Lower leg skin (tissue), 4 donors: ENCODE results near the gene CAMTA1. TPM values are rescaled to one million over a fixed set of nuclear protein-coding genes. Genes with fewer than 3 reads are reported as not detected.
"Not testable (repeated sequence)": the region's sequence is repeated elsewhere in the genome, so short reads cannot be mapped to it uniquely, and the experiment has no call there.

Source experiments
- DNase-seq, 2 donors: peaks; one replicate each; pipeline ENCODE4 v3.0.0-alpha.2; 2019; ENCODE audit warnings: low spot score in 2 of 2
- H3K4me3 ChIP-seq: fragments of 200-600 bp; sonication (generic); 2 replicates; pipeline ENCODE4 v1.5.1; 2017; ENCODE audit warnings: mild to moderate bottlenecking, low read depth; ENCODE audit not compliant: poor library complexity, severe bottlenecking
- POLR2A ChIP-seq, 2 donors: fragments of 450-650 bp; IDR thresholded peaks; one replicate each; pipeline ENCODE4 v1.6.1; 2016 to 2017; ENCODE audit warnings: antibody characterized with exemption in 2 of 2, mild to moderate bottlenecking in 1 of 2, moderate library complexity in 1 of 2
- WGBS, 2 donors: methylation state at CpG; one replicate each; pipeline ENCODE4 v1.1.5; 2018; 5-methylcytosine and 5-hydroxymethylcytosine counted together
- intact Hi-C: fragments of 100-400 bp; cut with DNase I; formaldehyde crosslinking; loops from one replicate; pipeline ENCODE4 v1.15.0; 2023; ENCODE audit warnings: low total_unique reads
- total RNA-seq, 4 donors: library from RNA; depleted of rRNA; stranded (reverse); fragments of >200 nt; gene quantifications; one replicate each; pipeline ENCODE4 v1.1.0, GENCODE V29; 2016
- TF ChIP-seq, protein P1 (sequence below), 3 donors: fragments of 450-650 bp; IDR thresholded peaks; one replicate each; pipeline ENCODE4 v1.5.1; 2016; ENCODE audit warnings: antibody characterized with exemption in 3 of 3, mild to moderate bottlenecking in 3 of 3, moderate library complexity in 2 of 3

Gene CAMTA1
- total RNA-seq, 4 donors from 2014 or later, result 24.4 to 52.3 (median 32.9) TPM

GRCh38 chr1:7686301-7686850 lies 901.1 kb downstream of the CAMTA1 start:
- DNase-seq, result no peak
- no peak overlapping the region for H3K4me3 ChIP-seq
- TF ChIP-seq POLR2A (IDR thresholded peaks at IDR 0.05), result no peak
- TF ChIP-seq, protein P1, sequence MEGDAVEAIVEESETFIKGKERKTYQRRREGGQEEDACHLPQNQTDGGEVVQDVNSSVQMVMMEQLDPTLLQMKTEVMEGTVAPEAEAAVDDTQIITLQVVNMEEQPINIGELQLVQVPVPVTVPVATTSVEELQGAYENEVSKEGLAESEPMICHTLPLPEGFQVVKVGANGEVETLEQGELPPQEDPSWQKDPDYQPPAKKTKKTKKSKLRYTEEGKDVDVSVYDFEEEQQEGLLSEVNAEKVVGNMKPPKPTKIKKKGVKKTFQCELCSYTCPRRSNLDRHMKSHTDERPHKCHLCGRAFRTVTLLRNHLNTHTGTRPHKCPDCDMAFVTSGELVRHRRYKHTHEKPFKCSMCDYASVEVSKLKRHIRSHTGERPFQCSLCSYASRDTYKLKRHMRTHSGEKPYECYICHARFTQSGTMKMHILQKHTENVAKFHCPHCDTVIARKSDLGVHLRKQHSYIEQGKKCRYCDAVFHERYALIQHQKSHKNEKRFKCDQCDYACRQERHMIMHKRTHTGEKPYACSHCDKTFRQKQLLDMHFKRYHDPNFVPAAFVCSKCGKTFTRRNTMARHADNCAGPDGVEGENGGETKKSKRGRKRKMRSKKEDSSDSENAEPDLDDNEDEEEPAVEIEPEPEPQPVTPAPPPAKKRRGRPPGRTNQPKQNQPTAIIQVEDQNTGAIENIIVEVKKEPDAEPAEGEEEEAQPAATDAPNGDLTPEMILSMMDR (IDR thresholded peaks at IDR 0.05), result no peak
- 68 to 76% methylated on average over 16 of the region's 16 CpGs for WGBS, 2 donors
- intact Hi-C loops, result no loop called here

GRCh38 chr1:7687411-7687810 lies 902.2 kb downstream of the CAMTA1 start:
- intact Hi-C loops, result no loop called here
- H3K4me3 ChIP-seq, result no peak overlapping the region
- DNase-seq, result no peak
- 75 to 85% methylated on average over 8 to 9 of the region's 9 CpGs for WGBS, 2 donors
- TF ChIP-seq POLR2A (IDR thresholded peaks at IDR 0.05), result no peak
- TF ChIP-seq, protein P1 (IDR thresholded peaks at IDR 0.05), result no peak

- TF ChIP-seq, protein P1 (IDR thresholded peaks at IDR 0.05), result no peak
- no peak for TF ChIP-seq POLR2A (IDR thresholded peaks at IDR 0.05)
- no peak overlapping the region for H3K4me3 ChIP-seq
- no peak for DNase-seq
- intact Hi-C loops, result no loop called here
- 69 to 91% methylated on average over 1 of the region's 1 CpG for WGBS, 2 donors
These were observed 903.4 kb downstream of the CAMTA1 start for GRCh38 chr1:7688659-7689058.

DNA sequence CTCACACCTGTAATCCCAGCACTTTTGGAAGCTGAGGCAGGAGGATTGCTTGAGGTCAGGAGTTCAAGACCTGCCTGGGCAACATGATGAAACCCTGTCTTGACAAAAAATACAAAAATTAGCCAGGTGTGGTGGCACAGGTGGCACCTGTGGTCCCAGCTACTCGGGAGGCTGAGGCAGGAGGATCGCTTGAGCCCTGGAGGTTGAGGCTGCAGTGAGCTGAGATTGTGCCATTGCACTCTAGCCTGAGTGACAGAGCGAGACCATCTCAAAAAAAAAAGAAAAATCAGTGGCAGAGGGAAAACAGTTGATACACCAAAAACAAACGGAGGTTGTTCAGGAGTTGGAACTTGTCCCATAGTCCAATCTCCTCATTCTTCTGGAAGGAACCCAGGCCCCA lies 904.1 kb downstream of the CAMTA1 start:
- WGBS, 2 donors, result 56 to 77% methylated on average over 4 of the region's 4 CpGs
- H3K4me3 ChIP-seq, DNase-seq, intact Hi-C loops: not testable (repeated sequence)

GRCh38 chr1:7690076-7690475 lies 904.8 kb downstream of the CAMTA1 start:
- intact Hi-C loops, result no loop called here
- TF ChIP-seq POLR2A (IDR thresholded peaks at IDR 0.05), result no peak
- TF ChIP-seq, protein P1 (IDR thresholded peaks at IDR 0.05), result no peak
- no peak for DNase-seq
- WGBS, 2 donors, result 89 to 91% methylated on average over 10 of the region's 10 CpGs
- H3K4me3 ChIP-seq, result no peak overlapping the region

GRCh38 chr1:7690496-7691182 lies 905.4 kb downstream of the CAMTA1 start:
- TF ChIP-seq, protein P1 (IDR thresholded peaks at IDR 0.05), result no peak
- TF ChIP-seq POLR2A (IDR thresholded peaks at IDR 0.05), result no peak
- peak in 1 of 2 donors; percentile 79 for DNase-seq
- 81 to 84% methylated on average over 17 of the region's 17 CpGs for WGBS, 2 donors
- H3K4me3 ChIP-seq, result no peak overlapping the region
- intact Hi-C loops, result no loop called here
